Breast epithelium (tissue), 4 donors: ENCODE results near the gene FLCN. TPM values are rescaled to one million over a fixed set of nuclear protein-coding genes. Genes with fewer than 3 reads are reported as not detected.

Source experiments
- DNase-seq, 2 donors: peaks; one replicate each; pipeline ENCODE4 v3.0.0-alpha.2; 2019; ENCODE audit warnings: low spot score in 2 of 2
- H3K27ac ChIP-seq, 2 donors: fragments of 200-600 bp; sonication (generic) in 1 of 2; one replicate each; pipeline ENCODE4 v1.5.1; 2016 to 2019; ENCODE audit warnings: mild to moderate bottlenecking in 1 of 2
- H3K27me3 ChIP-seq, 2 donors: fragments of 200-600 bp; sonication (generic) in 1 of 2; one replicate each; pipeline versions ENCODE4 v1.5.1 to v1.6.0; 2017 to 2019; ENCODE audit warnings: control low read depth in 1 of 2, mild to moderate bottlenecking in 1 of 2
- H3K36me3 ChIP-seq: fragments of 200-600 bp; one replicate; pipeline ENCODE4 v1.5.1; 2019
- H3K4me1 ChIP-seq, 2 donors: fragments of 200-600 bp; sonication (generic); one replicate each; pipeline ENCODE4 v1.5.1; 2016 to 2019; ENCODE audit warnings: control low read depth in 1 of 2
- H3K4me3 ChIP-seq, 3 donors: fragments of 200-600 bp; sonication (generic); 1 replicate in 2 of 3; 2 replicates in 1 of 3; pipeline ENCODE4 v1.5.1; 2016 to 2019; ENCODE audit warnings: mild to moderate bottlenecking in 3 of 3, moderate library complexity in 2 of 3
- H3K9me3 ChIP-seq, 2 donors: fragments of 200-600 bp; sonication (generic) in 1 of 2; one replicate each; pipeline ENCODE4 v1.5.1; 2016 to 2019; ENCODE audit warnings: control low read depth in 1 of 2
- CTCF ChIP-seq, 3 donors: fragments of 450-650 bp; IDR thresholded peaks; one replicate each; pipeline ENCODE4 v1.5.1; 2016 to 2017; ENCODE audit warnings: antibody characterized with exemption in 3 of 3, mild to moderate bottlenecking in 3 of 3, moderate library complexity in 3 of 3
- POLR2A ChIP-seq: fragments of 450-650 bp; IDR thresholded peaks from one replicate; pipeline ENCODE4 v1.6.1; 2016; ENCODE audit warnings: antibody characterized with exemption, mild to moderate bottlenecking, moderate library complexity
- POLR2AphosphoS5 ChIP-seq, 3 donors: sonication (generic); formaldehyde crosslinking; IDR thresholded peaks; one replicate each; pipeline ENCODE4 v1.6.1; 2017; ENCODE audit warnings: antibody characterized with exemption in 3 of 3
- intact Hi-C: fragments of 100-400 bp; cut with DNase I; formaldehyde crosslinking; loops from one replicate; pipeline ENCODE4 v1.15.1; 2023; ENCODE audit warnings: low total_unique reads
- total RNA-seq, 3 donors: library from RNA; depleted of rRNA; stranded (reverse); fragments of >200 nt; gene quantifications; one replicate each; pipeline ENCODE4 v1.1.0, GENCODE V29; 2016

FLCN gene
- total RNA-seq, 3 donors from 2014 or later, result 39.7 to 61.1 (median 57.0) TPM

GRCh38 chr17:17175340-17175739 lies 61.6 kb downstream of the FLCN start:
- DNase-seq, result no peak
- no peaks in the 10 kb centered on the region for H3K27me3 ChIP-seq
- TF ChIP-seq POLR2AphosphoS5 (IDR thresholded peaks at IDR 0.05) (no peak), POLR2A (no peak), CTCF (IDR thresholded peaks at IDR 0.05) (no peak)
- no peaks in the 10 kb centered on the region for H3K4me1 ChIP-seq
- H3K4me3 ChIP-seq, result no peak overlapping the region
- no peaks in the 10 kb centered on the region for H3K9me3 ChIP-seq
- no peak overlapping the region for H3K27ac ChIP-seq
- intact Hi-C loops, result no loop called here
- H3K36me3 ChIP-seq, result peaks cover 10% of the 10 kb centered on the region

GRCh38 chr17:17173921-17174320 lies 63.0 kb downstream of the FLCN start:
- Histone ChIP-seq H3K4me3 (no peak overlapping the region), H3K27me3 (no peaks in the 10 kb centered on the region), H3K36me3 (peaks cover 10% of the 10 kb centered on the region), H3K9me3 (no peaks in the 10 kb centered on the region), H3K27ac (no peak overlapping the region), H3K4me1 (no peaks in the 10 kb centered on the region)
- intact Hi-C loops, result no loop called here
- no peak for TF ChIP-seq POLR2A
- no peak for TF ChIP-seq CTCF (IDR thresholded peaks at IDR 0.05)
- TF ChIP-seq POLR2AphosphoS5 (IDR thresholded peaks at IDR 0.05), result no peak
- no peak for DNase-seq

- no peak for TF ChIP-seq CTCF (IDR thresholded peaks at IDR 0.05)
- no peaks in the 10 kb centered on the region for H3K9me3 ChIP-seq
- intact Hi-C loops, result no loop called here
- no peaks in the 10 kb centered on the region for H3K4me1 ChIP-seq
- H3K4me3 ChIP-seq, result no peak overlapping the region
- no peak for DNase-seq
- H3K27me3 ChIP-seq, result no peaks in the 10 kb centered on the region
- H3K27ac ChIP-seq, result no peak overlapping the region
- peaks cover 10% of the 10 kb centered on the region for H3K36me3 ChIP-seq
These were observed 64.0 kb downstream of the FLCN start for GRCh38 chr17:17172990-17173389.

- Histone ChIP-seq H3K27me3 (no peaks in the 10 kb centered on the region), H3K4me1 (no peaks in the 10 kb centered on the region), H3K27ac (no peak overlapping the region), H3K36me3 (peaks cover 8% of the 10 kb centered on the region), H3K4me3 (no peak overlapping the region), H3K9me3 (no peaks in the 10 kb centered on the region)
- TF ChIP-seq POLR2A (no peak), POLR2AphosphoS5 (IDR thresholded peaks at IDR 0.05) (no peak), CTCF (IDR thresholded peaks at IDR 0.05) (no peak)
- intact Hi-C loops, result no loop called here
- no peak for DNase-seq
These were observed 64.7 kb downstream of the FLCN start for GRCh38 chr17:17172001-17172939.

GRCh38 chr17:17171186-17171585 lies 65.8 kb downstream of the FLCN start:
- no peaks in the 10 kb centered on the region for H3K4me1 ChIP-seq
- TF ChIP-seq POLR2A, result no peak
- TF ChIP-seq POLR2AphosphoS5 (IDR thresholded peaks at IDR 0.05), result no peak
- TF ChIP-seq CTCF (IDR thresholded peaks at IDR 0.05), result no peak
- H3K27ac ChIP-seq, result peak overlapping the region; percentile 33 to 63
- no peaks in the 10 kb centered on the region for H3K9me3 ChIP-seq
- no peak for DNase-seq
- H3K36me3 ChIP-seq, result no peaks in the 10 kb centered on the region
- no peak overlapping the region for H3K4me3 ChIP-seq
- no peaks in the 10 kb centered on the region for H3K27me3 ChIP-seq
- intact Hi-C loops, result no loop called here
